Retinal pigment epithelial cell (primary cell): ENCODE data around the gene ROS1.

Experiments used
- DNase-seq: peaks from one replicate; pipeline ENCODE4 v3.0.0-alpha.2; 2010; ENCODE audit warnings: low read depth
- H3K4me3 ChIP-seq: 2 replicates; pipeline ENCODE4 v1.5.1; 2011; ENCODE audit warnings: mild to moderate bottlenecking, low read length, control low read depth, moderate library complexity
- CTCF ChIP-seq: conservative IDR thresholded peaks from 2 replicates; pipeline ENCODE4 v1.5.1; 2011; ENCODE audit warnings: low read depth, low read length, control low read depth, inconsistent platforms

ROS1 gene

GRCh38 chr6:117411474-117411873 lies 14.3 kb downstream of the ROS1 start:
- no peak overlapping the region for H3K4me3 ChIP-seq
- TF ChIP-seq CTCF: no peak
- DNase-seq: no peak

GRCh38 chr6:117409863-117410262 lies 15.9 kb downstream of the ROS1 start:
- no peak for TF ChIP-seq CTCF
- DNase-seq: no peak

GRCh38 chr6:117409420-117409819 lies 16.3 kb downstream of the ROS1 start:
- no peak for DNase-seq
- TF ChIP-seq CTCF: no peak
- H3K4me3 ChIP-seq: no peak overlapping the region

More at GRCh38 chr6:117409863-117410262, 15.9 kb downstream of the ROS1 start:
- H3K4me3 ChIP-seq: no peak overlapping the region

GRCh38 chr6:117404548-117404947 lies 21.2 kb downstream of the ROS1 start:
- TF ChIP-seq CTCF: no peak
- H3K4me3 ChIP-seq: no peak overlapping the region
- no peak for DNase-seq

- H3K4me3 ChIP-seq: no peak overlapping the region
- TF ChIP-seq CTCF: no peak
- no peak for DNase-seq
These were observed 23.9 kb downstream of the ROS1 start for GRCh38 chr6:117401799-117402198.

GRCh38 chr6:117399924-117400323 lies 25.8 kb downstream of the ROS1 start:
- TF ChIP-seq CTCF: peak; percentile 56
- DNase-seq: no peak
- no peak overlapping the region for H3K4me3 ChIP-seq

GRCh38 chr6:117399126-117399525 lies 26.6 kb downstream of the ROS1 start:
- no peak overlapping the region for H3K4me3 ChIP-seq
- TF ChIP-seq CTCF: no peak
- no peak for DNase-seq
